Panc1 (cell line): ENCODE data around the gene NFE2L1. TPM values are rescaled to one million over a fixed set of nuclear protein-coding genes. Genes with fewer than 3 reads are reported as not detected.

Experiments
- ATAC-seq: fragments of 200-7000 bp; cut with Tn5 transposase; 2 replicates; pipeline ENCODE4 v1.9.1; 2020; ENCODE audit warnings: mild to moderate bottlenecking, moderate library complexity
- BruUV-seq: library from RNA; stranded (reverse); fragments of 400-500 nt; replicated peaks from 2 replicates; lab custom pipeline; 2021; lab: Mats Ljungman, UMichigan
- CTCF ChIA-PET: fragments of 300-600 bp; sonication (Branson Sonifier 250); formaldehyde crosslinking; loops from one replicate; lab custom pipeline; 2022; ENCODE audit warnings: antibody characterized with exemption; lab: Charles Lee
- POLR2A ChIA-PET: fragments of 300-600 bp; sonication (Branson Sonifier 250); formaldehyde crosslinking; loops from one replicate; lab custom pipeline; 2022; ENCODE audit warnings: antibody characterized with exemption; lab: Charles Lee
- DNase-seq: peaks from one replicate; pipeline ENCODE4 v3.0.0-alpha.2; 2010; ENCODE audit warnings: low read depth, low spot score
- H3K27ac ChIP-seq: 2 replicates; pipeline ENCODE4 v1.5.1; 2011; ENCODE audit warnings: mild to moderate bottlenecking, low read length, inconsistent platforms
- H3K27me3 ChIP-seq: fragments of 200-500 bp; sonication (Bioruptor generic); 2 replicates; pipeline ENCODE4 v1.6.0; 2014; ENCODE audit warnings: low read length, inconsistent platforms; ENCODE audit not compliant: control insufficient read depth, insufficient read depth
- H3K36me3 ChIP-seq: fragments of 200-500 bp; sonication (Bioruptor generic); 2 replicates; pipeline ENCODE4 v1.5.1; 2014; ENCODE audit warnings: inconsistent platforms, mild to moderate bottlenecking, low read length, moderate library complexity; ENCODE audit not compliant: control insufficient read depth, insufficient read depth
- H3K4me1 ChIP-seq: 2 replicates; pipeline ENCODE4 v1.5.1; 2011; ENCODE audit warnings: inconsistent platforms, mild to moderate bottlenecking, low read length, moderate library complexity; ENCODE audit not compliant: control insufficient read depth, insufficient read depth
- H3K4me3 ChIP-seq, 2 experiments: 2 replicates each; pipeline ENCODE4 v1.5.1; 2011 to 2012; ENCODE audit warnings: low read depth in 2 of 2, low read length in 2 of 2, mild to moderate bottlenecking in 2 of 2, inconsistent platforms in 1 of 2, moderate library complexity in 1 of 2
- H3K9me3 ChIP-seq: fragments of 200-500 bp; sonication (Bioruptor generic); 2 replicates; pipeline ENCODE4 v1.5.1; 2014; ENCODE audit warnings: low read depth, mild to moderate bottlenecking, inconsistent platforms, low read length, moderate library complexity; ENCODE audit not compliant: control insufficient read depth, insufficient read depth
- POLR2AphosphoS5 ChIP-seq: IDR thresholded peaks from 2 replicates; pipeline ENCODE4 v1.6.1; 2012; ENCODE audit warnings: mild to moderate bottlenecking, low read depth, low read length, moderate library complexity
- REST ChIP-seq, 2 experiments: IDR thresholded peaks; 2 replicates each; pipeline ENCODE4 v1.6.1; 2011 to 2012; ENCODE audit warnings: low read depth in 2 of 2, control low read depth in 1 of 2, low read length in 1 of 2, mild to moderate bottlenecking in 1 of 2, moderate library complexity in 1 of 2; ENCODE audit not compliant: insufficient read depth in 1 of 2
- SIN3A ChIP-seq: IDR thresholded peaks from 2 replicates; pipeline ENCODE4 v1.6.1; 2012; ENCODE audit warnings: low read depth, mild to moderate bottlenecking, low read length, moderate library complexity, borderline replicate concordance; ENCODE audit not compliant: insufficient read depth
- TCF7L2 ChIP-seq: IDR thresholded peaks from 2 replicates; pipeline ENCODE4 v1.6.1; 2011; ENCODE audit warnings: mild to moderate bottlenecking, low read depth, low read length, inconsistent platforms
- in situ Hi-C: cut with HindIII; loops from 2 replicates; pipeline ENCODE4 v1.10.0; 2016; ENCODE audit warnings: low sequenced_read_pairs, low pct_unique_long_range_greater_than_20kb
- intact Hi-C: fragments of 100-400 bp; cut with micrococcal nuclease; formaldehyde crosslinking; loops from one replicate; pipeline ENCODE4 v1.10.0; 2022; ENCODE audit not compliant: unreplicated experiment
- total RNA-seq: library from RNA; stranded (reverse); gene quantifications from one replicate; pipeline ENCODE4 v1.2.1, GENCODE V29; 2021; ENCODE audit not compliant: unreplicated experiment
- TF ChIP-seq, protein P1 (sequence below): fragments of 450-650 bp; IDR thresholded peaks from 2 replicates; pipeline ENCODE4 v1.5.1; 2017; ENCODE audit warnings: mild to moderate bottlenecking

Gene NFE2L1
- total RNA-seq, 1 experiment from 2014 or later, result 210 TPM

- Histone ChIP-seq H3K4me3 (peak overlapping the region in 1 of 2 experiments; percentile 39; a peak in 2 of 4 replicates), H3K27me3 (no peaks in the 10 kb centered on the region), H3K36me3 (peaks cover 18% of the 10 kb centered on the region), H3K27ac (peak overlapping the region; percentile 78), H3K9me3 (no peaks in the 10 kb centered on the region), H3K4me1 (peaks cover 59% of the 10 kb centered on the region)
- DNase-seq, result no peak
- no peak for ATAC-seq
- in situ Hi-C loops (no loop called here), intact Hi-C loops (no loop called here)
- no TSS peak for BruUV-seq
- ChIA-PET POLR2A (interaction anchor here (0.6 kb wide), 1 partner anchor 666 kb away, joined by 4 read pairs; no protein-coding TSS in a partner anchor), CTCF (interaction anchor here (0.7 kb wide), 1 partner anchor 413 kb away, joined by 5 read pairs; no protein-coding TSS in a partner anchor)
- TF ChIP-seq POLR2AphosphoS5 (no peak), SIN3A (no peak), TCF7L2 (no peak), REST (IDR thresholded peaks at IDR 0.05; ENCODE audit: insufficient read depth in 1 of 2, low read depth in 2 of 2, low read length in 1 of 2) (no peak)
- TF ChIP-seq, protein P1, sequence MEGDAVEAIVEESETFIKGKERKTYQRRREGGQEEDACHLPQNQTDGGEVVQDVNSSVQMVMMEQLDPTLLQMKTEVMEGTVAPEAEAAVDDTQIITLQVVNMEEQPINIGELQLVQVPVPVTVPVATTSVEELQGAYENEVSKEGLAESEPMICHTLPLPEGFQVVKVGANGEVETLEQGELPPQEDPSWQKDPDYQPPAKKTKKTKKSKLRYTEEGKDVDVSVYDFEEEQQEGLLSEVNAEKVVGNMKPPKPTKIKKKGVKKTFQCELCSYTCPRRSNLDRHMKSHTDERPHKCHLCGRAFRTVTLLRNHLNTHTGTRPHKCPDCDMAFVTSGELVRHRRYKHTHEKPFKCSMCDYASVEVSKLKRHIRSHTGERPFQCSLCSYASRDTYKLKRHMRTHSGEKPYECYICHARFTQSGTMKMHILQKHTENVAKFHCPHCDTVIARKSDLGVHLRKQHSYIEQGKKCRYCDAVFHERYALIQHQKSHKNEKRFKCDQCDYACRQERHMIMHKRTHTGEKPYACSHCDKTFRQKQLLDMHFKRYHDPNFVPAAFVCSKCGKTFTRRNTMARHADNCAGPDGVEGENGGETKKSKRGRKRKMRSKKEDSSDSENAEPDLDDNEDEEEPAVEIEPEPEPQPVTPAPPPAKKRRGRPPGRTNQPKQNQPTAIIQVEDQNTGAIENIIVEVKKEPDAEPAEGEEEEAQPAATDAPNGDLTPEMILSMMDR, result no peak
These were observed 5.6 kb downstream of the NFE2L1 start for GRCh38 chr17:48053758-48054237.

GRCh38 chr17:48054238-48055185 lies 6.4 kb downstream of the NFE2L1 start:
- Histone ChIP-seq H3K4me1 (peaks cover 59% of the 10 kb centered on the region), H3K9me3 (no peaks in the 10 kb centered on the region), H3K36me3 (peaks cover 17% of the 10 kb centered on the region), H3K4me3 (peak overlapping the region in 1 of 2 experiments; percentile 1; a peak in 1 of 4 replicates), H3K27me3 (no peaks in the 10 kb centered on the region), H3K27ac (peak overlapping the region; percentile 78)
- TF ChIP-seq POLR2AphosphoS5 (no peak), SIN3A (no peak), TCF7L2 (no peak), REST (IDR thresholded peaks at IDR 0.05; ENCODE audit: insufficient read depth in 1 of 2, low read depth in 2 of 2, low read length in 1 of 2) (no peak)
- TF ChIP-seq, protein P1, result no peak
- peak; percentile 52 for ATAC-seq
- intact Hi-C loops, result no loop called here
- ChIA-PET POLR2A (interaction anchor here (0.6 kb wide), 3 partner anchors 229 to 665 kb away, joined by 3 to 4 read pairs (median 3); no protein-coding TSS in a partner anchor), CTCF (interaction anchor here (0.6 to 0.8 kb wide), 6 partner anchors 14 to 412 kb away, joined by 3 to 5 read pairs (median 4); partner anchors contain the start of gene SNX11)
- DNase-seq, result no peak
- BruUV-seq, result no TSS peak
- in situ Hi-C loops, result no loop called here
